A549 (cell line): ENCODE results near the gene CLMN.

Source experiments
- EP300 ChIP-seq, 2 experiments: fragments of >200 bp; sonication (Bioruptor Twin); formaldehyde crosslinking; IDR thresholded peaks; 2 replicates in 1 of 2; 3 replicates in 1 of 2; pipeline ENCODE4 v1.6.1; 2016 to 2017
- SMC3 ChIP-seq: fragments of >200 bp; sonication (Bioruptor Twin); formaldehyde crosslinking; IDR thresholded peaks from 3 replicates; pipeline ENCODE4 v1.6.1; 2018; ENCODE audit warnings: inconsistent platforms

- TF ChIP-seq EP300 (IDR thresholded peaks at IDR 0.05): no peak
- no peak for TF ChIP-seq SMC3
Measured at GRCh38 chr14:95313190-95313589, 6.5 kb downstream of the CLMN start.
